Left ventricle myocardium superior (tissue), 1 donor: ENCODE measurements around the gene SLC25A47. TPM values are rescaled to one million over a fixed set of nuclear protein-coding genes. Genes with fewer than 3 reads are reported as not detected.

ENCODE experiments used
- ATAC-seq: fragments of 200-7000 bp; cut with Tn5 transposase; one replicate; pipeline ENCODE4 v1.9.1; 2020; ENCODE audit warnings: mild to moderate bottlenecking, moderate library complexity
- DNase-seq: peaks from one replicate; pipeline ENCODE4 v3.0.0-alpha.2; 2020
- intact Hi-C: fragments of 100-400 bp; cut with micrococcal nuclease; formaldehyde crosslinking; loops from one replicate; pipeline ENCODE4 v1.11.0; 2022
- total RNA-seq: library from RNA; stranded (reverse); fragmentation: NEBNext Ultra II Directional; extraction: Animal tissue kit (Norgen Biotek cat#: 25700); gene quantifications from one replicate; pipeline ENCODE4 v1.2.1, GENCODE V29; 2021
- donor health status: DM: no; HTN: yes; CAD: no; lungs with severe emphysema.

The SLC25A47 gene
- total RNA-seq, 1 donor from 2014 or later, result not detected

GRCh38 chr14:100317912-100318808 lies 5.0 kb upstream of the SLC25A47 start:
- DNase-seq, result peak; percentile 91
- ATAC-seq, result peak; percentile 92
- intact Hi-C loops, result no loop called here

- intact Hi-C loops, result no loop called here
- no peak for DNase-seq
- no peak for ATAC-seq
These were observed 2.8 kb upstream of the SLC25A47 start for GRCh38 chr14:100320157-100320856.

GRCh38 chr14:100321473-100322137 lies 1.5 kb upstream of the SLC25A47 start:
- DNase-seq (peak; percentile 61), ATAC-seq (peak; percentile 61)
- intact Hi-C loops, result no loop called here

GRCh38 chr14:100322138-100322957 lies 791 bp upstream of the SLC25A47 start:
- intact Hi-C loops, result no loop called here
- DNase-seq (no peak), ATAC-seq (no peak)

- no peak for ATAC-seq
- intact Hi-C loops, result no loop called here
- DNase-seq, result no peak
These were observed 786 bp downstream of the SLC25A47 start for GRCh38 chr14:100323942-100324307.

DNA sequence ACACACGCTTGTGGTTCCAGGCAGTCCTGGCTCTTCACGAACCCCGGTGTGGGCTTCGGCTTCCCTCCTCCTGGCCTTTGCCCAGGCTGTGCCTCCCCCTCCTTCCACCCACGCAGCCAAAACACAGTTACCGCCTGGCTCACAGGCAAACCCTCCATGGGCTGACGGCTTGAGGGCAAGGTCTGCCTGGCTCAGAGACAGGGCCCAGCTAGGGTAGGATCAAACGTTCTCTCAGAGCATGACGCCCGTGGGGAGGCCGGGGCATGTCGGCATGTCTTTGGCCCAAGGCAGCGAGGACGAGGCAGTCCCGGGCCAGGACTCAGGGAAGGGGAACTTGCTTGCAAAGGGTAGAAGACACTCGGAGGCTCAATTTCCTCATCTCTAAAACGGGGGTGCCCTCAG lies 2.1 kb downstream of the SLC25A47 start:
- DNase-seq, result no peak
- no peak for ATAC-seq

GRCh38 chr14:100325958-100326357 lies 2.8 kb downstream of the SLC25A47 start:
- intact Hi-C loops, result no loop called here
- ATAC-seq (no peak), DNase-seq (no peak)

More for the DNA sequence above, 2.1 kb downstream of the SLC25A47 start:
- intact Hi-C loops, result no loop called here

DNA sequence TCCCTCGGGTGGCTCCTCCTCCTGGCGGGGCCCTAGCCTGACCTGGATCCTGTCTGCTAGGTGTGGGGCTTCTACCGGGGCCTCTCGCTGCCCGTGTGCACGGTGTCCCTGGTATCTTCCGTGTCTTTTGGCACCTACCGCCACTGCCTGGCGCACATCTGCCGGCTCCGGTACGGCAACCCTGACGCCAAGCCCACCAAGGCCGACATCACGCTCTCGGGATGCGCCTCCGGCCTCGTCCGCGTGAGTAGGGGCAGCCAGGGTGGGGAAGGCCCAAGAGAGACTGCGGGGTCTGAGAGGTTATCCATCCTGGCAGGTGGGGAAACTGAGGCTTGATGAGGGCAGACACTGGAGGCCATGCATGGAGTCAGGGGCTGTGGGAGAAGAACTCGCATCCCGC lies 4.0 kb downstream of the SLC25A47 start:
- intact Hi-C loops, result no loop called here
- no peak for DNase-seq
- no peak for ATAC-seq

DNA sequence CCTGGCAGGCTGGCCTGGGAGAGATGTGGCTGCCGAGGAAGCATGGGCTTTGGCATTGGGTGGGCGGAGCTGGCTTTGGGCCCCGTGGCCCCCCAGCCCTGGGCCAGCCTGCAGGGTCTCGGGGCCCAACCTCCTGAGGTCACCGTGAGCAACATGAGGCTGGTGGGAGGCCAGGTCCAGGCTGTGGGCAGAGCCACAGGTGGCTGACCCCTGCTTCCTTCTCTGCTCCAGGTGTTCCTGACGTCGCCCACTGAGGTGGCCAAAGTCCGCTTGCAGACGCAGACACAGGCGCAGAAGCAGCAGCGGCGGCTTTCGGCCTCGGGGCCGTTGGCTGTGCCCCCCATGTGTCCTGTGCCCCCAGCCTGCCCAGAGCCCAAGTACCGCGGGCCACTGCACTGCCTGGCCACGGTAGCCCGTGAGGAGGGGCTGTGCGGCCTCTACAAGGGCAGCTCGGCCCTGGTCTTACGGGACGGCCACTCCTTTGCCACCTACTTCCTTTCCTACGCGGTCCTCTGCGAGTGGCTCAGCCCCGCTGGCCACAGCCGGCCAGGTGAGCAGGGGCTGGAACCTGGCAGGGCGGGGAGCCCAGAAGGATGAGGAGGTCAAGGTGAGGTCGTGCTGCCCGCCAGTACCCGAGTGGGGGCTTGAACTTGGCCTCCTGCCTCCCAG lies 5.5 kb downstream of the SLC25A47 start:
- intact Hi-C loops, result no loop called here
- ATAC-seq (no peak), DNase-seq (no peak)

DNA sequence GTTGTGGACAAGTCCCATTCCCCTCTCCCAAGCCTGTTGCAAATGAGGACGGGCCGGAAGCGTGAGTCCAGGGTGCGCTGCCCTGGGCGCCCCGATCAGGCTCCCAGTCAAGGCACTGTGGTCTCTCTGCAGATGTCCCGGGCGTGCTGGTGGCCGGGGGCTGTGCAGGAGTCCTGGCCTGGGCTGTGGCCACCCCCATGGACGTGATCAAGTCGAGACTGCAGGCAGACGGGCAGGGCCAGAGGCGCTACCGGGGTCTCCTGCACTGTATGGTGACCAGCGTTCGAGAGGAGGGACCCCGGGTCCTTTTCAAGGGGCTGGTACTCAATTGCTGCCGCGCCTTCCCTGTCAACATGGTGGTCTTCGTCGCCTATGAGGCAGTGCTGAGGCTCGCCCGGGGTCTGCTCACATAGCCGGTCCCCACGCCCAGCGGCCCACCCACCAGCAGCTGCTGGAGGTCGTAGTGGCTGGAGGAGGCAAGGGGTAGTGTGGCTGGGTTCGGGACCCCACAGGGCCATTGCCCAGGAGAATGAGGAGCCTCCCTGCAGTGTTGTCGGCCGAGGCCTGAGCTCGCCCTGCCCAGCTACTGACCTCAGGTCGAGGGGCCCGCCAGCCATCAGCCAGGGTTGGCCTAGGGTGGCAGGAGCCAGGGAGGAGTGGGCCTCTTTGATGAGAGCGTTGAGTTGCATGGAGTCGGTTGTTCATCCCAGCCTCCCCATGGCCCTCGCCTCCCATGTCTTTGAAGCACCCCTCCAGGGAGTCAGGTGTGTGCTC lies 6.3 kb downstream of the SLC25A47 start:
- no peak for DNase-seq
- no peak for ATAC-seq

GRCh38 chr14:100330007-100330344 lies 6.8 kb downstream of the SLC25A47 start:
- ATAC-seq (no peak), DNase-seq (no peak)
- intact Hi-C loops, result no loop called here

More for the DNA sequence above, 6.3 kb downstream of the SLC25A47 start:
- intact Hi-C loops, result no loop called here

GRCh38 chr14:100330388-100330931 lies 7.3 kb downstream of the SLC25A47 start:
- intact Hi-C loops, result no loop called here
- DNase-seq, result no peak
- no peak for ATAC-seq

GRCh38 chr14:100332071-100332639 lies 9.0 kb downstream of the SLC25A47 start:
- intact Hi-C loops, result no loop called here
- no peak for ATAC-seq
- no peak for DNase-seq

DNA sequence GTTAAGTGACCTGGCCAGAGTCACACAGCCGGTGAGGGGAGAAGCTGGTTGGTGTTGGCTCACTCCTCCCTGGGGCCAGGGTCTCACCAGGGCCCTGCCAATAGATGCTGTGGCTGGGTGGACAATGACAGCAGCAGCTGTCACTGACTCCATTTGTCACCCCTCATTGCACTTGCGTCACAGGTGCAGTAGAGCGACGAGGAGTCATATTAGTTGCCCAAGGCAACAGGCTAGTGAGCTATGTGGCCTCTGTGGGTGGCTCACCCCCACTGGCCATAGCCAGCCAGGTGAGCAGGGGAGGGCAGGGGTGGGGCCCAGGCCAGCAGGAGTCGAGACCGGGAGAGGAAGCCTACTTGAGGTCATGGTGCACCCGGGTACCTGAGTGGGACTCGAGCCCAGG lies 9.7 kb downstream of the SLC25A47 start:
- ATAC-seq, result no peak
- intact Hi-C loops, result no loop called here
- DNase-seq, result no peak

DNA sequence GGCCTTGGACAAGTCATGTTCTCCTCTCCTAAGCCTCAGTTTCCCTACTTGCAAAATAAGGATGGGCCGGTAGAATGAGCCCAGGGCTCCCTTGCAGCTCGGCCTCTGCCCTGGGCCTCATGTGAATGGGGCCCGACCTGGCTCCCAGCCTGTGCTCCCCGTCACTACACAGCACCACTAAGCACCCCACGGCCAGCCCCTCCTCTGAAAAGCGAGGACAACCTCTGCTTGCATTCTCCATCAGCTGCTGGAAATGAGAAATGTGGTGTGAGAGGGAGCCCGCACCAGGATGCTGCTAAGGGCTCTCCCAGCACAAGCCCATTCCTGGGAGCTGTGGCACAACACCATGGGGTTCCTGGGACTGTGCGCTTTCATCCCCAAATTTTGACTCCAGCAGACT lies 10.2 kb downstream of the SLC25A47 start:
- ATAC-seq, result no peak

DNA sequence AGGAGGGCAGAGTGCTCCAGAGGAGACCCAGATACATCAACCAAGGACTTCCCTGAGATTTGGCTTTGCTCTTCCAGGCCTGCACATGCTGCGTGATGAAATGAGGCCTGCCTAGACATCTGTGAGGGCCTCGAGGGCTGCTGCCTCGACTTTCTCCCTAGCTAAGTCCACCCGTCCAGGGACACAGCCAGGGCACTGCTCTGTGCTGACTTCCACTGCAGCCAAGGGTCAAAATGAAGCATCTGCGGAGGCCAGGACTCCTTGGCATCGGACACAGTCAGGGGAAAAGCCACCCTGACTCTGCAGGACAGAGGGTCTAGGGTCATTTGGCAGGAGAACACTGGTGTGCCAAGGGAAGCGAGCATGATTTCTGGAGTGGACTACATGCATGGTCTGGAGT lies 10.7 kb downstream of the SLC25A47 start:
- DNase-seq, result no peak
- intact Hi-C loops, result no loop called here
- no peak for ATAC-seq

More for the DNA sequence above, 10.2 kb downstream of the SLC25A47 start:
- no peak for DNase-seq
- intact Hi-C loops, result no loop called here

DNA sequence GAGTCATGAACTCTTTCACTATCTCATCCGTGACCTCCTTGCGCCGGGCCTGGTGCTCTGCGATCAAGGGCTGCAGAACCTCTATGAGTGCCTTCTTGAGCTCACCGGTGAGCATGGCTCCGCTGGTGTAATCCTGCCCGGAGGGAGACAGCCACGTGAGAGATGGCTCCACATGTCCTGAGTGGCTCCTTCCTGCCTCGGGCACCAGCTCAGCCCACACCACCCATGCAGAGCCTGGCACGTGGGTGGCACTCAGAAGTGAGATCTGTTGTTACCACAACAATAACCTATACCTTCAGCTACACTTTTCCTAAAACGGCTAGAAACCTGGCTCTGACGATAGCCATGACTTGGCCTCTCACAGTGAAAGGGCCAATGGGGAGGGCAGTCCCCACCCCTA lies 11.8 kb downstream of the SLC25A47 start:
- ATAC-seq, result no peak
- intact Hi-C loops, result no loop called here
- DNase-seq, result no peak
